GM04504 (cell line): ENCODE data around the gene ST3GAL2.

Experiments used
- DNase-seq: peaks from one replicate; pipeline ENCODE4 v3.0.0-alpha.2; 2012; ENCODE audit warnings: low read depth

Gene ST3GAL2

DNA sequence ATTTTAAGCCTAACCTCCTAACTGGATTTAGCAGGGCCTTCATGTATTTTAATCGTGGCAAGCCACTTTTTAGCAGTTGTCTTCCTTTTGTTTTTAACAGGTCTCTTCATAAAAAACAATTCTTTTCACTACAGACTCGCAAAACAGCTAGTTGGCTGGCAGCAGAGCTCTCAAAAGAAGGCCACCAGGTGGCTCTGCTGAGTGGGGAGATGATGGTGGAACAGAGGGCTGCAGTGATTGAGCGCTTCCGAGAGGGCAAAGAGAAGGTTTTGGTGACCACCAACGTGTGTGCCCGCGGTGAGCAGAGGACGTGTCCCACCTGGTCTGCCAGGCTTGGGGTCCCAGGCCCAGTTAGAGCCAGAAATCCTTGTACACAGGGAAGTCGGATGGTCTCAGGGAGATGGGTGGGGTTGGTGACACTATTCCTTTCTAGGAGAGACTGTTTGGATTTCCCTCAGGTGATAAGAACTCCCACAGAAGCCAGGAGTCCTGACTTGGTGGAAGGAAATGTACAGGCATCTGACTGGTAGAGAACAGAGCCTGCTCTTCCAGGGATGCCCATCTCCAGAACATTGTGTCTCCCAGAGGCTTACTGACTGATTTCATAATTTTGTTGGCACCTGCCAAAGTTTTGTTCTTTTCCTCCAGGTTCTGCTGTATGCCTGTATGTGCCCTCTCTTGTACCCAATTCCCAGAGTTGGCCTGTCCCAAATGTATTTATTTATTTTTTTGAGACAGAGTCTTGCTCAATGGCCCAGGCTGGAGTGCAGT is 107.1 kb downstream of the ST3GAL2 start:
- no peak for DNase-seq

DNA sequence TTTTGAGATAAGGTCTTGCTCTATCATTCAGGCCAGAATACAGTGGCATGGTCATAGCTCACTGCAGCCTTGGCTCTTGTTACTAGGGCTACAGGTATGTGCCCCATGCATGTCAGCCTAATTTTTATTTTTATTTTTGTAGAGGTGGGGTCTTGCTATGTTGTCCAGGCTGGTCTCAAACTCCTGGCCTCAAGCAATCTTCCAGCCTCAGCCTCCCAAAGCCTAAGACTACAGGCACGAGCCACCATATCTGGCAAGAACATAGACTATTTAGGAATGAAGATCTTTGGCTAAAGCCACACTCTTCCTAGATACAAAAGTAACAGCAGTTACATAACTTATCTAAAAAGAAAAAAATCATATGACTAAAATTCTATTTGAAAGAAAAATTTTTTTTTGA is 107.8 kb downstream of the ST3GAL2 start:
- DNase-seq = no peak
